Measurements from ENCODE around the gene GALNS. TPM values are rescaled to one million over a fixed set of nuclear protein-coding genes. Genes with fewer than 3 reads are reported as not detected.

Gene GALNS
- total and polyA plus RNA-seq, 2 donors (not counting 3 experiments of a cell fraction or from before 2014, with no cell fraction given), result 21.8 to 40.2 TPM

DNA sequence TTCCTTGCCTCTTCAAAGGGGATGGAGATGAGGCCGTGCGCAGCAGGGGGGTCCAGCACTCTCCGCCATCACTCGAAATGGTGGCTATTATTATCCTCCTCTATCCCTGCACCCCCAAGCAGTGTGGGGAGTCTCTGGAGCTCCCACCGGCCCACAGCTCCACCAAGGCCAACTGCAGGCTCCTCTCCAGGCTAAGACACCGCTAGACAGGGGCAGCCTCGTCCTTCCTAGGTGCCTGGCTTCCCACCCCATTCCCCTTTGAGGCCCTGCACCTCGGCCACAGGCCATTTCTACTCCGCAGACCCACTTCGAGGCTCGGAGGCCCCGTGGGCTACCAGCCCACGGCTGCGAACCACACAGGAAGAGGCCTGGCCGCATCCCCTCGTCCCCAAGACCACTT is 49.3 kb upstream of the GALNS start:
- Histone ChIP-seq H3K9ac (replicated peaks; ENCODE audit: extremely low read depth, insufficient read depth, low read length) (no peak overlapping the region), H3K27ac (ENCODE audit: insufficient read depth, low read depth, low read length) (no peak overlapping the region), H3K27me3 (ENCODE audit: control insufficient read depth in 2 of 2, insufficient read depth in 2 of 2, low read length in 2 of 2) (no peaks in the 10 kb centered on the region), H4K20me1 (replicated peaks; ENCODE audit: control insufficient read depth, extremely low read depth, insufficient read depth, low read length) (no peaks in the 10 kb centered on the region), H3K36me3 (ENCODE audit: control insufficient read depth in 2 of 2, extremely low read depth in 1 of 2, insufficient read depth in 2 of 2, low read length in 2 of 2) (no peaks in the 10 kb centered on the region), H3K9me1 (replicated peaks; ENCODE audit: control insufficient read depth, extremely low read depth, insufficient read depth, low read length) (no peaks in the 10 kb centered on the region), H3K9me3 (replicated peaks; ENCODE audit: control insufficient read depth, insufficient read depth, low read length) (no peaks in the 10 kb centered on the region), H2AFZ (ENCODE audit: low read depth, low read length) (no peak overlapping the region), H3K4me3 (replicated peaks in 1 of 3; ENCODE audit: insufficient read depth in 1 of 3, low read depth in 1 of 3, low read length in 3 of 3) (no peak overlapping the region), H3K79me2 (ENCODE audit: control insufficient read depth, insufficient read depth, low read length) (no peaks in the 10 kb centered on the region), H3K4me2 (ENCODE audit: insufficient read depth, low read length) (no peak overlapping the region), H3K4me1 (ENCODE audit: control insufficient read depth, extremely low read depth, insufficient read depth, low read length) (no peaks in the 10 kb centered on the region)
- BruUV-seq (replicated peaks), result no TSS peak
- FAIRE-seq (no peak), DNase-seq (ENCODE audit: low read depth, low spot score) (no peak)
- ChIA-PET POLR2A (no interaction called here), CTCF (interaction anchor here (0.6 to 1.3 kb wide), 2 partner anchors 19 to 99 kb away, joined by 3 read pairs; no protein-coding TSS in a partner anchor)
- dilution Hi-C loops (cut with MboI; ENCODE audit: extremely low pct_ligation_motif_present, low sequenced_read_pairs), result no loop called here
- intact Hi-C loops (cut with micrococcal nuclease), result no loop called here
- TF ChIP-seq FOS (IDR thresholded peaks at IDR 0.05; ENCODE audit: borderline replicate concordance, insufficient read depth, low read length) (no peak), POLR2A (IDR thresholded peaks at IDR 0.05; ENCODE audit: low read depth, low read length) (no peak), EZH2 (IDR thresholded peaks at IDR 0.05; ENCODE audit: borderline replicate concordance, low read depth, low read length, severe bottlenecking) (no peak)
- TF ChIP-seq, protein P1, sequence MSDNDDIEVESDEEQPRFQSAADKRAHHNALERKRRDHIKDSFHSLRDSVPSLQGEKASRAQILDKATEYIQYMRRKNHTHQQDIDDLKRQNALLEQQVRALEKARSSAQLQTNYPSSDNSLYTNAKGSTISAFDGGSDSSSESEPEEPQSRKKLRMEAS (IDR thresholded peaks at IDR 0.05; ENCODE audit: insufficient read depth, insufficient read length), result no peak
- TF ChIP-seq, protein P2, sequence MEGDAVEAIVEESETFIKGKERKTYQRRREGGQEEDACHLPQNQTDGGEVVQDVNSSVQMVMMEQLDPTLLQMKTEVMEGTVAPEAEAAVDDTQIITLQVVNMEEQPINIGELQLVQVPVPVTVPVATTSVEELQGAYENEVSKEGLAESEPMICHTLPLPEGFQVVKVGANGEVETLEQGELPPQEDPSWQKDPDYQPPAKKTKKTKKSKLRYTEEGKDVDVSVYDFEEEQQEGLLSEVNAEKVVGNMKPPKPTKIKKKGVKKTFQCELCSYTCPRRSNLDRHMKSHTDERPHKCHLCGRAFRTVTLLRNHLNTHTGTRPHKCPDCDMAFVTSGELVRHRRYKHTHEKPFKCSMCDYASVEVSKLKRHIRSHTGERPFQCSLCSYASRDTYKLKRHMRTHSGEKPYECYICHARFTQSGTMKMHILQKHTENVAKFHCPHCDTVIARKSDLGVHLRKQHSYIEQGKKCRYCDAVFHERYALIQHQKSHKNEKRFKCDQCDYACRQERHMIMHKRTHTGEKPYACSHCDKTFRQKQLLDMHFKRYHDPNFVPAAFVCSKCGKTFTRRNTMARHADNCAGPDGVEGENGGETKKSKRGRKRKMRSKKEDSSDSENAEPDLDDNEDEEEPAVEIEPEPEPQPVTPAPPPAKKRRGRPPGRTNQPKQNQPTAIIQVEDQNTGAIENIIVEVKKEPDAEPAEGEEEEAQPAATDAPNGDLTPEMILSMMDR (IDR thresholded peaks at IDR 0.05; ENCODE audit: extremely low read depth in 1 of 2, insufficient read depth in 1 of 2, low read depth in 1 of 2, low read length in 2 of 2), result no peak

DNA sequence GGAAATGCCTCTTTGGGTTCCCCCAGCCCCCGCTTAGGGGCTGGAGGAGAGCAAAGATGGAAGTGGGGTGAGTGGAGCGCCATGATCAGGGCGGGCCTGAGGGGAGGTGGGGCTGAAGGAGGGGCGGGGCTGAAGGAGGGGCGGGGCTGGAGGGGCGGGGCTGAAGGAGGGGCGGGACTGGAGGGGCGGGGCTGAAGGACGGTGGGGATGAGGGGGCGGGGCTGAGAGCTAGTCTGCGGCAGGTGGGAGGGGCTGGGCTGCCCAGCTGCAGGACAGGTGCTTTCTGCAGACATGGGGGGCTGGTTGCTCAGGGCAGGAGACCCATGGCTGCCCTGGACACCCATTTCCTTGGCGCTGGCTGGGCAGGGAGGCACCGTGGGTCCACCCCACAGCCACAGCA is 48.8 kb upstream of the GALNS start:
- no peaks in the 10 kb centered on the region for H3K4me1 ChIP-seq (ENCODE audit: control insufficient read depth, extremely low read depth, insufficient read depth, low read length)
- no peak overlapping the region for H2AFZ ChIP-seq (ENCODE audit: low read depth, low read length)
- H4K20me1 ChIP-seq (replicated peaks; ENCODE audit: control insufficient read depth, extremely low read depth, insufficient read depth, low read length), result no peaks in the 10 kb centered on the region
- DNase-seq (ENCODE audit: low read depth, low spot score) (no peak), FAIRE-seq (no peak)
- POLR2A ChIA-PET, result no interaction called here
- no peaks in the 10 kb centered on the region for H3K27me3 ChIP-seq (ENCODE audit: control insufficient read depth in 2 of 2, insufficient read depth in 2 of 2, low read length in 2 of 2)
- no peak overlapping the region for H3K4me3 ChIP-seq (replicated peaks in 1 of 3; ENCODE audit: insufficient read depth in 1 of 3, low read depth in 1 of 3, low read length in 3 of 3)
- H3K4me2 ChIP-seq (ENCODE audit: insufficient read depth, low read length), result no peak overlapping the region
- H3K36me3 ChIP-seq (ENCODE audit: control insufficient read depth in 2 of 2, extremely low read depth in 1 of 2, insufficient read depth in 2 of 2, low read length in 2 of 2), result no peaks in the 10 kb centered on the region
- no peak overlapping the region for H3K9ac ChIP-seq (replicated peaks; ENCODE audit: extremely low read depth, insufficient read depth, low read length)
- H3K9me3 ChIP-seq (replicated peaks; ENCODE audit: control insufficient read depth, insufficient read depth, low read length), result no peaks in the 10 kb centered on the region
- no TSS peak for BruUV-seq (replicated peaks)
- H3K9me1 ChIP-seq (replicated peaks; ENCODE audit: control insufficient read depth, extremely low read depth, insufficient read depth, low read length), result no peaks in the 10 kb centered on the region
- H3K79me2 ChIP-seq (ENCODE audit: control insufficient read depth, insufficient read depth, low read length), result no peaks in the 10 kb centered on the region
- TF ChIP-seq, protein P1 (IDR thresholded peaks at IDR 0.05; ENCODE audit: insufficient read depth, insufficient read length), result no peak
- no peak for TF ChIP-seq EZH2 (IDR thresholded peaks at IDR 0.05; ENCODE audit: borderline replicate concordance, low read depth, low read length, severe bottlenecking)
- no peak for TF ChIP-seq GATA2 (IDR thresholded peaks at IDR 0.05; ENCODE audit: insufficient read depth, insufficient read length, low read depth, low read length)
- no peak for TF ChIP-seq JUN (IDR thresholded peaks at IDR 0.05; ENCODE audit: borderline replicate concordance, insufficient read depth, insufficient read length, low read depth)
- TF ChIP-seq POLR2A (IDR thresholded peaks at IDR 0.05; ENCODE audit: low read depth, low read length), result no peak
- TF ChIP-seq POLR2AphosphoS5 (IDR thresholded peaks at IDR 0.05; ENCODE audit: insufficient read depth, low read depth, low read length), result no peak
- no peak for TF ChIP-seq FOS (IDR thresholded peaks at IDR 0.05; ENCODE audit: borderline replicate concordance, insufficient read depth, low read length)
- no peak for TF ChIP-seq MYC (IDR thresholded peaks at IDR 0.05; ENCODE audit: low read depth, low read length)
- TF ChIP-seq, protein P2 (IDR thresholded peaks at IDR 0.05; ENCODE audit: extremely low read depth in 1 of 2, insufficient read depth in 1 of 2, low read depth in 1 of 2, low read length in 2 of 2), result no peak
- CTCF ChIA-PET, result interaction anchor here (0.6 to 1.3 kb wide), 2 partner anchors 18 to 98 kb away, joined by 3 read pairs; no protein-coding TSS in a partner anchor
- H3K27ac ChIP-seq (ENCODE audit: insufficient read depth, low read depth, low read length), result no peak overlapping the region
- dilution Hi-C loops (cut with MboI; ENCODE audit: extremely low pct_ligation_motif_present, low sequenced_read_pairs), result no loop called here
- intact Hi-C loops (cut with micrococcal nuclease), result no loop called here
